OCI-LY3 (cell line): ENCODE data around the gene MIS18A.

ENCODE experiments used
- H2AFZ ChIP-seq: fragments of 200-600, 300-600 bp; shearing (Covaris generic); 2 replicates; pipeline ENCODE4 v1.6.0; 2014; ENCODE audit warnings: antibody characterized with exemption, low read depth, low read length
- H3K27ac ChIP-seq: fragments of 200-600, 300-600 bp; sonication (generic); 2 replicates; pipeline ENCODE4 v1.5.1; 2014; ENCODE audit warnings: mild to moderate bottlenecking, low read length, moderate library complexity, mixed read lengths
- H3K27me3 ChIP-seq: fragments of 200-600, 300-600 bp; sonication (generic); 2 replicates; pipeline ENCODE4 v1.6.1; 2014; ENCODE audit warnings: low read depth, low read length, mixed read lengths
- H3K36me3 ChIP-seq: fragments of 200-600, 300-600 bp; sonication (generic); replicated peaks from 2 replicates; pipeline ENCODE3; 2014; ENCODE audit warnings: low read depth, low read length, mixed read lengths
- H3K4me1 ChIP-seq: fragments of 300-600, 200-600 bp; sonication (generic); 2 replicates; pipeline ENCODE4 v1.6.1; 2014; ENCODE audit warnings: low read length, mixed read lengths
- H3K4me2 ChIP-seq: fragments of 200-600, 300-600 bp; sonication (generic); 2 replicates; pipeline ENCODE4 v1.6.1; 2014; ENCODE audit warnings: low read length, mixed read lengths
- H3K4me3 ChIP-seq: fragments of 300-600, 200-600 bp; sonication (generic); 2 replicates; pipeline ENCODE4 v1.5.1; 2014; ENCODE audit warnings: antibody characterized with exemption, mild to moderate bottlenecking, low read length, moderate library complexity
- H3K79me2 ChIP-seq: fragments of 300-600, 200-600 bp; shearing (Covaris generic); 2 replicates; pipeline ENCODE4 v1.6.1; 2014; ENCODE audit warnings: mild to moderate bottlenecking, low read length, mixed read lengths
- H3K9ac ChIP-seq: fragments of 300-600, 200-600 bp; shearing (Covaris generic); 2 replicates; pipeline ENCODE4 v1.6.0; 2014; ENCODE audit warnings: mild to moderate bottlenecking, low read length, moderate library complexity
- H3K9me3 ChIP-seq: fragments of 200-600, 300-600 bp; shearing (Covaris generic); 2 replicates; pipeline ENCODE4 v1.6.1; 2014; ENCODE audit warnings: low read length, mixed read lengths; ENCODE audit not compliant: insufficient read depth
- H4K20me1 ChIP-seq: fragments of 200-600, 300-600 bp; sonication (generic); 2 replicates; pipeline ENCODE4 v1.6.1; 2016; ENCODE audit warnings: low read length, mixed read lengths; ENCODE audit not compliant: insufficient read depth
- EZH2phosphoT487 ChIP-seq: fragments of 200-600 bp; shearing (Covaris generic); IDR thresholded peaks from 2 replicates; pipeline ENCODE4 v1.6.1; 2018; ENCODE audit warnings: antibody characterized with exemption, mixed run types, low read depth
- TF ChIP-seq, protein P1 (sequence below): fragments of 200-600, 300-600 bp; sonication (generic); IDR thresholded peaks from 2 replicates; pipeline ENCODE4 v1.5.1; 2014; ENCODE audit warnings: antibody characterized with exemption, low read length, low read depth

The MIS18A gene

DNA sequence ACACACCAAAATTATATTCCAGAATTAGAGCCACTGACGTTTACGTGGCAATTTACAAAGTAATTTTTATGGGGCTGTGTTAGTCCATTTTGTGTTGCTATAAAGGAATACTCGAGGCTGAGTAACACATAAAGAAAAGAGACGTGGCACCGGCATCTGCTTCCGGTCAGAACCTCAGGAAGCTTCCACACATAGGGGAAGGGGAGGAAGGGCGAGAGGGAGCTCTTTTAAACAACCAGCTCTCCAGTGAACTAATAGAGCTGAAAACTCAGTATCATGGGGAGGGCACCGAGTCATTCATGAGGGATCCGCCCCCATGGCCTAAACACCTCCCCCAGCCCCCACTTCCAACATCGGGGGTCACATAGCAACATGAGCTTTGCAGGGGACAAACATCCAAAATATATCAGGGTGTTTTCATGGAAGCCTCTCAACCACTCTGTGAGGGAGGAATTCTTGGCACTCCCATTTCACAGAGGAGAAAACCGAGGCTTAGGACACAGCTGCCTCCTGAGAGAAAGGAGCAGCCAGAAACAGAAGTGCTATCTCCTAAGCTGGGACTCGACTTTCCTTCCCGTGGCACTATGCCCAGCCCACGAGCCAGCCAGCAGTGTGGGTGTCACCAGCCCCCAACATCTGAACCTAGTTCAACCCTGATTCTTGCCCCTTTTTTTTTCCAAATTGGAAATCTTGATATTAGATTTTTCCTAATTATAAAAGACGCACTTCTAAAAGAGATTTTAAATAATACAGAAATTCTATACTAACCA is 29.2 kb downstream of the MIS18A start:
- no peak overlapping the region for H3K9ac ChIP-seq
- H3K79me2 ChIP-seq, result no peaks in the 10 kb centered on the region
- H3K4me1 ChIP-seq, result no peaks in the 10 kb centered on the region
- TF ChIP-seq, protein P1, sequence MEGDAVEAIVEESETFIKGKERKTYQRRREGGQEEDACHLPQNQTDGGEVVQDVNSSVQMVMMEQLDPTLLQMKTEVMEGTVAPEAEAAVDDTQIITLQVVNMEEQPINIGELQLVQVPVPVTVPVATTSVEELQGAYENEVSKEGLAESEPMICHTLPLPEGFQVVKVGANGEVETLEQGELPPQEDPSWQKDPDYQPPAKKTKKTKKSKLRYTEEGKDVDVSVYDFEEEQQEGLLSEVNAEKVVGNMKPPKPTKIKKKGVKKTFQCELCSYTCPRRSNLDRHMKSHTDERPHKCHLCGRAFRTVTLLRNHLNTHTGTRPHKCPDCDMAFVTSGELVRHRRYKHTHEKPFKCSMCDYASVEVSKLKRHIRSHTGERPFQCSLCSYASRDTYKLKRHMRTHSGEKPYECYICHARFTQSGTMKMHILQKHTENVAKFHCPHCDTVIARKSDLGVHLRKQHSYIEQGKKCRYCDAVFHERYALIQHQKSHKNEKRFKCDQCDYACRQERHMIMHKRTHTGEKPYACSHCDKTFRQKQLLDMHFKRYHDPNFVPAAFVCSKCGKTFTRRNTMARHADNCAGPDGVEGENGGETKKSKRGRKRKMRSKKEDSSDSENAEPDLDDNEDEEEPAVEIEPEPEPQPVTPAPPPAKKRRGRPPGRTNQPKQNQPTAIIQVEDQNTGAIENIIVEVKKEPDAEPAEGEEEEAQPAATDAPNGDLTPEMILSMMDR, result no peak
- no peak for TF ChIP-seq EZH2phosphoT487
- H3K27me3 ChIP-seq, result peaks cover 19% of the 10 kb centered on the region
- H3K4me2 ChIP-seq, result no peak overlapping the region
- H3K36me3 ChIP-seq, result no peaks in the 10 kb centered on the region
- no peaks in the 10 kb centered on the region for H4K20me1 ChIP-seq
- no peaks in the 10 kb centered on the region for H3K9me3 ChIP-seq
- H3K4me3 ChIP-seq, result no peak overlapping the region
- no peak overlapping the region for H2AFZ ChIP-seq
- no peak overlapping the region for H3K27ac ChIP-seq

DNA sequence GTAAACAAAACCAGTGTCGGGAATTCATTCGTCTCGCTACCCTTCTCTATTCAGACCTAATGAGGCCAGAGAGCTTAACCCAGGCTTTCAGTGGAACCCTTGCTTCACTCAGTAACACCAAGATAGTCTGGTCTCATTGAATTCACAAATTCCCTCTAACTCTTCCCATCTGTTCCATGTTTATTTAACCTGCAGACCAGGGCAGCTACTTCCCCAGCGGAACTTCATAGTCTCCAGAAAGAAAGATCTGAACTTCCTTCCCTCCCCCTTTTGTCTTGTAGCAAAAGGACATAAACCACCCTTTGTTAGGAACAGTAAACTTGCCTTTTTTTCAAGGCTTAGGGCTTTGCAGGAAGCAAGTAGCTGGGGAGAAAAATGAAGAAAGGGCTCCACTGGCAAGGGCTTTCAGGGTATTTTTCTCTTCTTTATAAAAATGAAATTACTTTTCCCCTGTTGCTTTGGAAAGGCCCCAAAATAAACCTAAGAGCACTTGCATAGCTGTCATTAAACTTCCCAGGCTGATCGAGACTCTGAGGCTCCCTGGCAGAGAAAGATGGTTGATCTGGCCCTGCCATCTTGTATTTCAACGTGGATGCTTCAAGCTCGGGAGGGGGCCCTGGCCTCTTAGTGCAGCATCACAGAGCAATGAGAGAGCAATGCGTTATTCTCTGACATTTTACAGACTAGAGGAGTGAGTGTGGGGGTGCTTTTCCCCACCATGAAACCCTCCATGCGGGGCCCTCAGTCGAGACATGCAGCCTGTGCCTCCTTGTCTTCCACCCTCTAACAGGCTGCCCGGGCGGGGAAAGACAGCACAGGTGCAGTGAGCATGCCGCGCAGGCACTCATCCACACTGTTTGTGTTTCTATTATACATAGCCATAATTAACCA is 30.0 kb downstream of the MIS18A start:
- H2AFZ ChIP-seq, result no peak overlapping the region
- no peak overlapping the region for H3K4me2 ChIP-seq
- H3K4me3 ChIP-seq, result no peak overlapping the region
- H3K79me2 ChIP-seq, result no peaks in the 10 kb centered on the region
- H3K27ac ChIP-seq, result no peak overlapping the region
- TF ChIP-seq, protein P1, result no peak
- TF ChIP-seq EZH2phosphoT487, result no peak
- H3K36me3 ChIP-seq, result no peaks in the 10 kb centered on the region
- H3K4me1 ChIP-seq, result no peaks in the 10 kb centered on the region
- peaks cover 22% of the 10 kb centered on the region for H3K27me3 ChIP-seq
- H3K9me3 ChIP-seq, result no peaks in the 10 kb centered on the region
- H4K20me1 ChIP-seq, result no peaks in the 10 kb centered on the region
- no peak overlapping the region for H3K9ac ChIP-seq

DNA sequence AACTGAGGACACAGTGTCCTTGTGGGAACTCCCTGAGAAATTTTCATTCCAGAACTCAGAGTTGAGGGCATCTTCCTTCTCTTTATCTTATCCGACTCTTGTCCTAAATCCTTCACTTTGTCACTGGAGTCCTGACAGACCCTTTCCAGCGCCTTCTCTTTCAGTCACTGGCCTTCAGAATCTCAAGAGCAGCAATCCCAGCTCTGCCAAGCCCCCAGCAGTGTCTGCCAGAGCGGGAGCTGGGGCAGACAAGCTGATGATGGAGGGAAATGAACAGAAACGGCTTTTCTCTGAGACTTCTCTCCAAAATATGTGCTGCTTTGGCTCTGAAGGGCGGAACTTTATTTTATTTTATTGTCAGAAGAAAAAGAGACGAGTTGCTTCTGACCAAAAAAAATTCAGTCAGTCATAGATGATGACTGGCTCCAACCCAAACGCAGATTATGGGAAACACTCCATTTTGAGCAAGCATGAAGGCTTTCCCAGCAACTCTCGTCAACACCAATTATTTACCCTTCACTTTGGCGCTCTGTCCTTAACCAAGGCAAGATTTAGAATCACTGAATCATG is 32.2 kb downstream of the MIS18A start:
- H3K4me1 ChIP-seq, result peaks cover 1% of the 10 kb centered on the region
- no peak overlapping the region for H2AFZ ChIP-seq
- H3K36me3 ChIP-seq, result no peaks in the 10 kb centered on the region
- no peak overlapping the region for H3K4me3 ChIP-seq
- no peak overlapping the region for H3K27ac ChIP-seq
- no peaks in the 10 kb centered on the region for H4K20me1 ChIP-seq
- peaks cover 29% of the 10 kb centered on the region for H3K27me3 ChIP-seq
- H3K9me3 ChIP-seq, result no peaks in the 10 kb centered on the region
- H3K4me2 ChIP-seq, result no peak overlapping the region
- TF ChIP-seq, protein P1, result no peak
- TF ChIP-seq EZH2phosphoT487, result no peak
- no peaks in the 10 kb centered on the region for H3K79me2 ChIP-seq
- no peak overlapping the region for H3K9ac ChIP-seq

DNA sequence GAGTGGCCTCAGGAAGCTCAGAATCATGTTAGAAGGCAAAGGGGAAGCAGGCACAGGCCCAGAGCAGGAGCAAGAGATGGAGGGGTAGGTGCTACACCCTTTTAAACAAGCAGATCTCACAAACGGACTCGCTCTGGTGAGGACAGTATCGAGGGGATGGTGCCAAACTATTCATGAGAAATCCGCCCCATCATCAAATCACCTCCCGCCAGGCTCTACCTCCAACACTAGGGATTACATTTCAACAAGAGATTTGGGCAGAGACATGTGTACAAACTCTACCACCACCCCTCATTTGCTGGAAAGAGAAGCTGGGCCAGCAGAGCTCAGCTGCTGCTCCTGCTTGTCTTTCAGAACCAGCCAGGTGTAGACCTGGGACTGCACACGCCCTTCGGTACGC is 32.9 kb downstream of the MIS18A start:
- H3K9ac ChIP-seq, result no peak overlapping the region
- H4K20me1 ChIP-seq, result no peaks in the 10 kb centered on the region
- H2AFZ ChIP-seq, result no peak overlapping the region
- H3K27ac ChIP-seq, result no peak overlapping the region
- H3K9me3 ChIP-seq, result no peaks in the 10 kb centered on the region
- H3K36me3 ChIP-seq, result no peaks in the 10 kb centered on the region
- H3K4me2 ChIP-seq, result no peak overlapping the region
- H3K4me3 ChIP-seq, result no peak overlapping the region
- H3K79me2 ChIP-seq, result no peaks in the 10 kb centered on the region
- H3K4me1 ChIP-seq, result peaks cover 7% of the 10 kb centered on the region
- peaks cover 25% of the 10 kb centered on the region for H3K27me3 ChIP-seq
- TF ChIP-seq, protein P1, result no peak
- no peak for TF ChIP-seq EZH2phosphoT487
